NCI-H1417 (cell line): ENCODE measurements around the gene SOAT2.
"Not testable (repeated sequence)": the region's sequence is repeated elsewhere in the genome, so short reads cannot be mapped to it uniquely, and the experiment has no call there.

Experiments
- DNase-seq, 3 experiments: peaks; one replicate each; lab custom pipeline; 2025; lab: John Stamatoyannopoulos, UW

SOAT2 gene

DNA sequence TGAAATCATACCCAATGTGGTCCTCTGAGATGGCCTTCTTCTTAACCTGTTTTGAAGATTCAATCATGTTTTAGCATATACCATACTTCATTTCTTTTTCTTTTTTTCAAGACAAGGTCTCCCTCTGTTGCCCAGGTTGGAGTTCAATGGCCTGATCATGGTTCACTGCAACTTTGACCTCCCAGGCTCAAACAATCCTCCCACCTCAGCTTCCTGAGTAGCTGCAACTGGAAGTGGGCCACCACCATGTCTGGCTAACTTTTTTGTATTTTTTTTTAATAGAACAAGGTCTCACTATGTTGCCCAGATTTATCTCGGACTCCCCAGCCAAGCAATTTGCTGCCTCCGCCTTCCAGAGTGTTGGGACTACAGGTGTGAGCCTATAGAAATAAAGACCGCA lies 30.4 kb downstream of the SOAT2 start:
- no peak for DNase-seq

DNA sequence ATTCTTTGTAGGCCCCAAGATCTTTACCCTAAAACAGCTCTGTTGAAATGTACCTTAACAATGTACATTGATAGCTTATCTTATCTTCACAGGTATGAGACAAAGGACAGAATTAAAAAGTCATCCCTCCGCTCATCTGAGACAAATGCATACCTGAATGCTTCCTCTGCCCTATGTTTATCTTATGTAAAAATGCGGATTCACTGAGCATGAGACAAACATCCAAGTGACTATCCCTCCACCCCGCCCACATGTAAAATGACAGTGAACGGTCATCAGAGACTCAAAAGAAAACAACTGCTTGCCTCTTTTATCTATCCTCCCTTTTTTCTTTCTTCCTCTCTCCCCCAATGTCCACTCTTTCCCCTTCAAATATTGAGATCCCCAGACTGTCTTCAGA lies 40.1 kb downstream of the SOAT2 start:
- no peak for DNase-seq

DNA sequence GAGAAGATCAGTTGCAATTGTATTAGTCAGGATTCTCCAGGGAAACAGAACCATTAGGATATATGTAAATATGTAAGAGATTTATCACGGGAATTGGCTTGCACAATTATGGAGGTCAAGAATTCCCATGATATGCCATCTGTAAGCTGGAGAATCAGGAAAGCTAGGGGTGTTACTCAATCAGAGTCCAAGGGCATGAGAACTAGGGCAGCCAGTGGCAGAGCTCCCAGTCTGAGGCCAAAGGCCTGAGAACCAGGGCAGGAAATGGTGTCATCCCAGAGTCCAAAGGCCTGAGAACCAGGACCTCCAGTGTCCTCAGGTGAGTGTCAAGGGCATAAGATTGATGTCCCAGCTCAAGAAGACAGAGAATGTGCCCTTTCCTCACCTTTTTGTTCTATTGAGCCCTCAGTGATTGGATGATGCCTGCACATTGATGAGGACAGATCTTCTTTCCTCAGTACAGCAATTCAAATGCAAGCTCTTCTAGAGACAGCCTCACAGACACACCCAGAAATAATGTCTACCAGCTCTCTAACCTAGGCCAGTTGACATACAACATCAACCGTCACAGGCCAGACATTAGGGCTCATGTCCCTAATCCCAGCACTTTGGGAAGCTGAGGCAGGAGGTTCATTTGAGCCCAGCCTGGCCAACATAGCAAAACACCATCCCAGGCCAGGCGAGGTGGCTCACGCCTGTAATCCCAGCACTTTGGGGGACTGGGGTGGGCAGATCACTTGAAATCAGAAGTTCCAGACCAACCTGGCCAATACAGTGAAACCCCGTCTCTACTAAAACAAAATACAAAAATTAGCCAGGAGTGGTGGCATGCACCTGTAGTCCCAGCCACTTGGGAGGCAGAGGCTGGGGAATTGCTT lies 42.3 kb downstream of the SOAT2 start:
- no peak for DNase-seq

DNA sequence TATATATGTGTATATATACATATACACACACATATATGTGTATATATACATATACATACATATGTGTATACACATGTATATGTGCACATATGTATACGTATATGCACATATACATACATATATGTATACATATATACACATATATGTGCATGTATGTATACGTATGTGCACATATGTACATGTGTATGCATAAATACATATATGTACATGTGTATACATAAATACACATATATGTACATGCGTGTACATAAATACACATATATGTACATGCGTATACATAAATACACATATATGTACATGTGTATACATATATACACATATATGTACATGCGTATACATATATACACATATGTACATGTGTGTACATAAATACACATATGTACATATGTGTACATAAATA lies 43.9 kb downstream of the SOAT2 start:
- no peak for DNase-seq

DNA sequence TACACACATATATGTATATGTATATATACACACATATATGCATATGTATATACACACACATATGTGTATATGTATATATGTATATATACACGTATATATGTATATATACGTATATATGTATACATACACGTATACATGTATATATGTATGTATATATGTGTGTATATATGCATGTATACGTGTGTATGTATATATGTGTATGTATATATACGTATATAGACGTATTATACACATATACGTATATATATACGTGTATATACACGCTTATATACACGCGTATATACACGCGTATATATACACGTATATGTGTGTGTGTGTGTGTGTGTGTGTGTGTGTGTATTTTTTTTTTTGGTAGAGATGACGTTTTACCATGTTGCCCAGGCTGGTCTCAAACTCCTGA lies 44.4 kb downstream of the SOAT2 start:
- DNase-seq = no peak

DNA sequence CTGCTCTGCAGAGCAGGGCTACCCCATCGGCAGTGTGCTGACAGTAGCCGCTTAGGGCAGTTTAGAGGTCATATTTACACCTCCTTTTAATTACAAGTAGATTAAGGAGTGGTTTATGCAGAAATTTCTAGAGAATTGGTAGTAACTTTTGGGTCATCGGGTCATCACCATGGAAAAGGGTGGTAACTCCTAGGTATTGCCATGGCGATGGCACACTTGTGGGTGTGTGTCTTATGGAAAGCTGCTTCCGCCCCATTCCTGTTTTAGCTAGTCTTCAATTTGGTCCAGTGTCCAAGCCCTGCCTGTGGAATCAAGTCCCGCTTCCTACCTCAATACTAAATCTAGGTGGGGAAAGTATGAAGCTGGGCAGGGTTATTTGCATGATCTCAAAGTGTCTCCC lies 47.8 kb downstream of the SOAT2 start:
- no peak for DNase-seq

DNA sequence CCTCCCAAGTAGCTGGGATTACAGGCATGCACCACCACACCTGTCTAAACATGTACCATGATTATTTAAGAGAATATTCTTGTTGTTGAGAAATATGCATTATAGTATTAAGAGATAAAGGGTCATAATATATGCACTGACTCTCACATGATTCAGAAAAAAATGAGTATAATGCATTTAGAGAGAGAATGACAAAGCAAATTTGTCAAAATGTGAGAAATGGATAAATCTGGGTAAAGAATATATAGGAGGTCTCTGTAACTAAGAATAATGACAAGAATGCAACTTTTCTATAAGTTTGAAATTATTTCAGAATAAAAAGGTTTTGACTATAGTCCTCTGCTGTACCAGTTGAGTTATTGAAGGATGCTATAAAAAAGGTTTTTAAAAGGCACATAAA lies 49.1 kb downstream of the SOAT2 start:
- DNase-seq = no peak

DNA sequence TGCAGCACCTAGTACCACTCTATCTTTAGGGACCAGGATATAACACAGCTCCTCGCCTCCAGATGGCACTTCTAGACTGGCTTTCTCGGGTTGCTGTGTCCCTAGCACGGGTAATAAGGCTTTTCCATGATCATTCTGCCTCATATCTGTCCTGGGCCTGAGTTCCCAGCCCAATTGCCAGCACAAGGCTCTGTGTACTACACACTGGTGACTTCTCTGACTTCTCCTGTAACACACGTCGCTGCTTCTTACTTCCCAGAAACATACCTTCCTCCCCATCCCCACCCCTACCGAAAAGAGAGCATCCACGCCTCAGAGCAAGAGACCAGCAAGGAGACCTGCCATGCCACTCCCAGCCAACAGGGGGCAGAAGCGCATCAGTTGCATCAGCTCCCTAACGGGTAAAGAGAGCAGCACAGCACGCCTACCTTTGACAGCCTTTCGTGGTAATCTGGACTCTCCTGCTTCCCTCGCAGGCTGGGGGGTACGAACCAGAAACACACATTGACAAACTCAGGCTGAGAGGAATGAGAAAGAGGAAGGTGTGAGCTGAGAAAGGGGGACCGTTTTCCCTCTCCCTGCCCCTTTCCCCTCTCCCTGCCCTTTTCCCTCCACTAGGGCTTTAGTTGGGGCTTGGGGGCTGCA lies 56.0 kb downstream of the SOAT2 start:
- DNase-seq = peak; percentile 78 to 90 (median 89)

DNA sequence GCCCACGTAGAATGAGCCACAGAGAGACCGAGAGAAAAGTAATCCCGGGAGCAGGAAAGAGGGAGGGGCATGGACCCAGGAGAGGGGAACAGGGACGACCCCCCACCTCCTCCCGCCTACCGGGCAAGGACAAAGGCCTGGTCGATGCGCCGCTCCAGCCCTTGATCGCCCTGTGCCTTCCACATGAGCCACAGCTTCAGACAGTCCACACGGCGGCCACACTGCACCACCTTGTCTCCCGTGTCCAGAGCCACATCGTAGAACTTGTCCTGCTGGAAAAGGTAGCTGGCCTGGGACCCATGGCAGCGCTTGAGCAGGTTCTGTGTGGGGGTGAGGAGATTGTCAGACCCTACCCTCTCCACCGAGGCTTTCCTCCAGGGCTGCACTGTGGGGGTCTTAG lies 56.7 kb downstream of the SOAT2 start:
- no peak for DNase-seq

DNA sequence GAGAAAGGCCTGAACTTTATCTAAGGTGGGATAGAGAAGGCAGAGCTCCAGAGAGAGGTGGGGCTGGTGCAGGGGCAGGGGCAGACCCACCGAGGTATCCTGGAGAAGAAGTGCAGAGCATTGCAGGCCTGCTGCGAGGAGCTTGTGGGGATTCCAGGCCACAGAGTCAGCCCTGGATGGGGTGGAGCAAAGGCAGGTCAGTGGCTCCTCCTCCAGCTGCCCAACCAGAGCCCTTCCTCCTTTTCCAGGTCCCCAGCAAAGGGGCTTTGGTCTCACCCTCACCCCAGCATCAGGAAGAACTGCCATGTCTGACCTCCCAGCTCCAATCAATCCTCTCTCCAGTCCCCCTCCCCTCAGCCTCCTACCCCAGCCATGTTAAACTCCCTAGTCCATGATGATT lies 57.4 kb downstream of the SOAT2 start:
- DNase-seq = no peak

DNA sequence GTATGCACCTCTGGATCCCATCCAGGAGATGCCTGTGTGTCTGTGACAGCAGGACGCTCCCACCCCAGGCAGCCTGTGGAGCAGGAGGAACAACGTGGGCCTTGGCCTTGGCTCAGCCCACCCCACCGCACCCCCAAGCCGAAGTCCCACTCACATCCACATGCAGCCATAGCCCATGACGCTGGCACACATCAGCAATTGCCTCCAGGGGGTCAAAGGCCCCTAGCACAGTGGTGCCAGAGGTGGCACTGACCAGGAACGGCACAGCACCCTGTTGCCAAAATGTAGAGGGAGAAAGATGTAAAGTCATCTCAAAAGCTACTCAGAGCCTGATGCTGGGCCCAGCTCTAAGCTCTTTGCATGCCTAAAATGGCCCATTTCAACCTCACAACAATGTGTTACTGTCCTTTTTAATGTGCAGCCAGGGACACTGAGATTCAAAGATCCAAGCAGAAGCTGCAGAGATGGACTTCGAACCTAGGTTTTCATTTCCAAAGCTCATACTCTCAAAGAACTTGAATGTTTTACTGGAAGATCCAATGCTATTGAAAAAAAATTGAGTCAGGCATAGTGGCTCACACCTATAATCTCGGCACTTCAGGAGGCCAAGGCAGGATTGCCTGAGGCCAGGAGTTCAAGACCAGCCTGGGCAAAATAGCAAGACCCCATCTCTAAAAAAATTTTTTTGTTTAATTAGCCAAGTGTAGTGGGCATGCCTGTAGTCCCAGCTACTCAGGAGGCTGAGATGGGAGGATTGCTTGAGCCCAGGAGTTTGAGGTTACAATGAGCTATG lies 58.0 kb downstream of the SOAT2 start:
- no peak for DNase-seq

DNA sequence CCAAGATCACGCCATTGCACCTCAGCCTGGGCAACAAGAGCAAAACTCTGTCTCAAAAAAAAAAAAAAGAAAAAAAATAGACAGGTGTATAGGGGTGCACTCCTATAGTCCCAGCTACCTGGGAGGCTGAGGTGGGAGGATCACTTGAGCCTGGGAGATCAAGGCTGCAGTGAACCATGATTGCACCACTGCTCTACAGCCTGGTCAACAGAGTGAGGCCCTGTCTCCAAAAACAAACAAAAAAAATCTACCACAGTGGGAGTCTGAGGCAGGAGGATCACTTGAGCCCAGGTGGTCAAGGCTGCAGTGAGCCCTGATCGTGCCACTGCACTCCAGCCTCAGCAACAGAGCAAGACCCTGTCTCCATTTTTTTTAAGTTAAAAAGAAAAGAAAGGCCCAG lies 59.7 kb downstream of the SOAT2 start:
- not testable (repeated sequence) for DNase-seq

DNA sequence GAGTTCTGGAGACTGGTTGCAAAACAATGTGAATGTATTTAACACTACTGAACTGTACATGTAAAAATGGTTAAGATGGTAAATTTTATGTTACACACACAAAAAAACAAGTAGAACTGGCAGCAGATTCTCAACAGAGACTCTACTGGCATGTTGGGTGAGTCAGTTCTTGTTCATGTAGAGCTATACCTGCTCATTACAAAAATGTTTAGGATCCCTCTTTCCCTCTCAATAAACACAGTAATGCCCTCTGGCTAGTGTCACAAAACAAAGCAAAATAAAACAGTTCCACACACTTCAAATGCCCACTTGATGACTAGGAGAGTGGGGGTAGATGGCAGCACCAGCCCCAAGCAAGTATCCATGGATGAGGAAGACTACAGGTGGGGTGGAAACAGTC lies 63.6 kb downstream of the SOAT2 start:
- peak in 1 of 3 experiments; percentile 10 for DNase-seq

DNA sequence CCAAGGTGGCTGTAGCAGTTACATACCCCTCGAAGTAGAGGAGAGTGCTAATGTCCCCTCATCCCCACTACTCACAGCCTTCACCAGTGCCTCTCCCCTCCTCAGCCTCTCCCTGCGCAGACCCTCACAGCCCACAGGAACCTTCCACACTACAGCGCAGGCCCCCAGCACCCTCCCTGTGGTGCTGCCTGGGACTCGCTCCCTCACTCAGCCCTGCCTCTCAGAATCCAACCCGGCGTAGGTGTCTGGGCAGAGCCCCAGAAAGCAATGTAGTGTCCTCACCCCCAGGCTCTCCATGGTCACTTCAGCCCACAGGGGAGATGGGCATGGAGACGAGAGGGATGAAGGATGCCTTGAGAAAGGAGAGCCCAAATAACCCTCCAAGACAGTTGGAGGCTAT lies 66.4 kb downstream of the SOAT2 start:
- no peak for DNase-seq

DNA sequence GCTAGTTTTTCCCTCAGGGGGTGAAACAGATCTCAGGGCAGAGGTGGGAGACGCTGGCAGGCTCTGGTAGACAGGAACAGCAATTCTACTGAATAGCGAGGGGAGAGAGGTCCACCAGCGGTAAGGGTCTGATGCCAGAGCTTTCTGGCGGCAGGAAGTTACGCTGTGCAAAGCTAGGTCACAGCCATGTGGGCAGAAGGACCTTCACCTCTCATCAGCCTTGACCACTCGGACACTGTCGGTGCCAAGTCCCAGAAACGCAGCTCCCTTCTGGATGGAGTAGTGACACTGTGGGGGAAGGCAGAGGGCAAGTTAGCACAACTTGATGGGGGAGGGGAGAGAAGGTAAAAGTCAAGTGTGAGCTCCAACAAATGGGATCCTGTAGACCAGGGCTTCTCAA lies 66.9 kb downstream of the SOAT2 start:
- no peak for DNase-seq

DNA sequence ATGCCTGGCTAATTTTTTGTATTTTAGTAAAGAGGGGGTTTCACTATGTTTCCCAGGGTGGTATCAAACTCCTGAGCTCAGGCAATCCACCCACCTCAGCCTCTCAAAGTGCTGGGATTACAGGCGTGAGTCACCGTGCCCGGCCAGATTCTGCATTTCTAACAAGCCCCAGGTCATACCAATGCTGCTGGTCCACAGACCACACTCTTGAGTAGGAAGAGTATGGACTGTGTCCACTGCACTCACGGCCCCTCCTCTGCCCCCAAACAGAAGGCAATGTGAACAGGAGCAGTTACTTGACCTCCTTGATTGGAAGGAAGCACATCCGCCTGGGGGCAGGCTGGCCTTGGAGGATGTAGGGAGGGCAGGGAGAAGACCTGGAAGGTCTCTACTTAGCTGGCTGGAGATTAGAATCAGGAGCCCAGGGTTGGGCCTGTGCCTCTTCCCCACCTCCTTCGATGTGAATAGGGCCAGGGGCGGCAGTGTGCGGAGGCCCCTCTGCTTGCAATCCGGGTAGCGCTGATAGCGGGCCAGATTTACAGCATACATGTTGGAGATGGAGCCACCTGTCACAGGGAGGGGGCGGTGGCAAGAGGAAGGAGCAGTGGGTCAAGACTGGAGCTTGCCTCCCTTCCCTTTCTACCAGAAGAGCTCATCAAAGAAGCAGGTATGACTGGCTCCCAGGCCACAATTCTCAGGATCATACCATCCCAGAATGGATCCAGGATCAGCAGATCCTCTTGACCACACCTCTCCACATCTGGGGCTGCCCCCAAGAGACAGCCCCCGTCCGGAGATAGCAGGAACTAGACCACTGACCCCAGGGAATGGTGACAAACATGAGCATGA lies 67.8 kb downstream of the SOAT2 start:
- DNase-seq = no peak

DNA sequence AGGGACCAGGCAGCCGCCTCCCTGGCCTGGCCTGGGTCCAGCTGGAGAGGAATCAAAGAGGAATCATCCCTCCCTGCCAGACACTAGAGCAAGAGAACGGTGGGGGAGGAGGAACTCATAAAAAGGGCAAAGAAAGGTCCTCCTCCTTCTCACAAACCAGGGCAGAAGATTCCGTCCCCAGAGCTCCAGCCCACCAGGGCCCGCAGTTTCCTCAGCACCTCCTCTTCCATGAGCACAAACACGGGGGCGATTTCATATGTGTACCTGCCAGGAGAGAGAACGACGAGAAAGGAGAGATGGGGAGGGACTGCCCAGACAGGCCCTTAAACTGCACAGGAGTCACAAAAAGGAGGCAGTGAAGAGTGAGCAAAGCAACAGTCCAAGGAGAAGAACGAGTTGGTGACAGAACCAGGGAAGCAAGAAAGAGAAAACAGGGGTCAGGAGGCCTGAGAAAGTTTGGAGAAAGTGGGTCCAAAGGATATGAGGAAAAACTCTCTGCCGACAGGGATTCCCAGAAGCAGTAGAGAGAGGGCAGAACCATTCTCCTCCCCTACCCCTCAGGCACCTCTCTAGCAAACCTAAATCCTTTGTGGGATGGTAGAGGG lies 68.5 kb downstream of the SOAT2 start:
- DNase-seq = no peak

DNA sequence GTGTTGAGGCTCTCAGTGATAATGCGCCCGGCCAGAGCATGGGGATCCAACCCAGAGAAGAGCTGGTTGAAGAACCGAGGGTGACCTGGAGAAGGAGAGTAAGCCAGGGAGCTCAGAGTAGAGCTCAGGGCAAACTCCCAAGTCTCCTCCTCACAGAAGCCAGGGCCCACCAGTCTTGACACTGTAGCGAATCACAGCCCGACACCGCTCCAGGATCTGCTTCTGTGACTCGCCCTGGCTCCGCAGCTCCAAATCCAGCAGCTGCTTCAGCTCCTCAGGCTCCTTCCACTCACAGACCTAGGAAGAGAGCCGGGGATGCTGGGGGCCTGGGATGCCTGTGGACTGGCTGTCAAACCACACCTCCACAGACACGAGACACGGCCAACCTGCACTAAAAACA lies 69.1 kb downstream of the SOAT2 start:
- no peak for DNase-seq

DNA sequence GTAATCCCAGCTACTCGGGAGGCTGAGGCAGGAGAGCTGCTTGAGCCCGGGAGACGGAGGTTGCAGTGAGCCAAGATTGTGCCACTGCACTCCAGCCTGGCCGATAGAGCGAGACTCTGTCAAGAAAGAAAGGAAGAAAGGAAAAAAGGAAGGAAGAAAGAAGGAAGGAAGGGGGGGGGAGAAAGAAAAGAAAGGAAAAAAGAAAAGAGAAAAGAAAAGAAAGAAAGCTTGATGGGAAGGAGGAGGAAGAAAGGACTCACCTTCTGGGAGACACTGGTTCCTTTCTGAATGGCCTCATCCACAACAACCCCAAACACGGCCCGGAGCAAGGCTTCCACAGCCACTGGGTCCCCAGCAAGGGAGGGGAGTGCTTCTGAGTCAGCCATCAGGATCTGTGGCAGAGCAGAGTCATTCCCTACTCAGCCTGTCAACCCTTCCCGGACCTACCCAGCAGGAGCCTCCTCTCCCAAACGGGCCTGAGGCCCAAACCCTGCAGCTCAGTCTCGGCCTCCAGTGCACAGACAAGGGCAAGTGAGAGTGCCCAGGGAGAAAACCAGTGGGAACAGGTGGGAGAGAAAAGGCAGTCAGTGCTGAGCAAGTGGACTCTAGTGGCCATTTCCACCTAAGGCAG lies 69.9 kb downstream of the SOAT2 start:
- DNase-seq = no peak
